NK-92 (cell line): ENCODE data around the gene HES1.
"Not testable (repeated sequence)": the region's sequence is repeated elsewhere in the genome, so short reads cannot be mapped to it uniquely, and the experiment has no call there.

Experiments
- DNase-seq: peaks from one replicate; lab custom pipeline; 2025; ENCODE audit not compliant: unreplicated experiment; lab: John Stamatoyannopoulos, UW

HES1 gene

DNA sequence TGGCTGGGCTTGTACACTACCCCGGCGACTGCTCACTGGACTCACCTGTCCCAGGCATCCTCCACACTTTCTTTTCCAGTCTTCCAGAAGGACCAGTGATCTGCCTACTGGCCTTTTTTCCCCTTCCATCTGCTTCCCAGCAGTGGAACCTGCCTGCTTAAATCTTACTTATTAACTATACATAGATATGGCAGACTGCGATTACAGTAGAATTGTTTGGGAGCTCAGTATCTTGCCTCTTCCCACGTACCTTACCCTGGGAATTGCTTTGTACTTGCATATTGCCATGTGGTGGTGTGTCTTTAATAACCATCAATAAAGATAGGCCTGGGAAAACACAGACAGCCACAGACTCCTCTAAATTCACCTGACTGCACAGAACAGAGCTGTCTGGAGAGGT is 11.8 kb upstream of the HES1 start:
- no peak for DNase-seq

DNA sequence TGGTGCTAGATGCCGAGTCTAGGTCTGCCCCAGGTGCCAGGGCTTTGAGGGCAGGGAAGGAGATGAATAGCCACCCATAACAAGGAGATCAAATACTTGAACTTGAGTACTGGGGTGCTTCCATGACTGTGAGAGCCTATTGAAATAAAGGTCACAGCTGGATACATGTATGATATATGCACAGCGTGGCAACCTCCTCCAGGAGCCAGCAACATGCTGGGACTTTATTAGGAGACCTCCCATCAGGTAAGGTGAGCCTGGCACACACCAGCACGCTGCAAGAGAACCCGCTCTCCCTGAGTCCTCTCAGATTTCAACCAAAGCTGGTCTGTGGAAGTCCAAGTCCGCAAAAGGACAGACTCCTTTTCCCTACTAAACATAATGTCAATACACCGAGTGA is 10.5 kb upstream of the HES1 start:
- no peak for DNase-seq

- no peak for DNase-seq
Observed at GRCh38 chr3:194126790-194127189, 9.2 kb upstream of the HES1 start.

- DNase-seq, result no peak
Observed at GRCh38 chr3:194128202-194128918, 7.6 kb upstream of the HES1 start.

DNA sequence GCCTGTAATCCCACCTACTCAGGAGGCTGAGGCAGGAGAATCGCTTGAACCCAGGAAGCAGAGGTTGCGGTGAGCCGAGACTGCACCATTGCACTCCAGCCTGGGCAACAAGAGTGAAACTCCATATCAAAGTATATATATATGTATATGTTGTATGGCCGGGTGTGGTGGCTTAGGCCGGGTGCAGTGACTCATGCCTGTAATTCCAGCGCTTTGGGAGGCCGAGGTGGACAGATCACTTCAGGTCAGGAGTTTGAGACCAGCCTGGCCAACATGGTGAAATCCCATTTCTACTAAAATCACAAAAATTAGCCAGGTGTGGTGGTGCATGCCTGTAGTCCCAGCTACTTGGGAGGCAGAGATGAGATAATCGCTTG is 7.0 kb upstream of the HES1 start:
- not testable (repeated sequence) for DNase-seq

- DNase-seq, result no peak
Observed at GRCh38 chr3:194129581-194130133, 6.3 kb upstream of the HES1 start.

DNA sequence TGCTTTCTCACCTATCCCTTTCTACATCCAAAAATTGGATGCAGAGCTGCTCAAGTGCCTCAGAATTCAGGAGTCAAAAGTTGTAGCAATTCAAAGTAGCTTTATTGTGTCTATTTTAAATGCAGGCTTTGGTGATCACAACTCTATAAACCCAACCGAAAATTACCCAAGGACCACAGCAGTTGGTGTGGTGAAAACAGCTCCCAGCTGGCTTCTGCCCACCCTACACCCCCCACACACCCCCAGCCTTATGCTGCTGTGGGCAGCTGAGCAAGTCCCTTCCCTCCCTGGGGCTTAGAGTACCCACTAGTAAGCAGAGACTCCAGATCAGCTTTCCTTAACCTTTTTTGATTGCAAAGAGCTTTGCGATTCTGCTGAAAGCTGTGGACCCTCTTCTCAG is 5.8 kb upstream of the HES1 start:
- no peak for DNase-seq

- DNase-seq, result no peak
Observed at GRCh38 chr3:194130807-194131589, 5.0 kb upstream of the HES1 start.

- DNase-seq, result no peak
Observed at GRCh38 chr3:194132465-194133286, 3.3 kb upstream of the HES1 start.

DNA sequence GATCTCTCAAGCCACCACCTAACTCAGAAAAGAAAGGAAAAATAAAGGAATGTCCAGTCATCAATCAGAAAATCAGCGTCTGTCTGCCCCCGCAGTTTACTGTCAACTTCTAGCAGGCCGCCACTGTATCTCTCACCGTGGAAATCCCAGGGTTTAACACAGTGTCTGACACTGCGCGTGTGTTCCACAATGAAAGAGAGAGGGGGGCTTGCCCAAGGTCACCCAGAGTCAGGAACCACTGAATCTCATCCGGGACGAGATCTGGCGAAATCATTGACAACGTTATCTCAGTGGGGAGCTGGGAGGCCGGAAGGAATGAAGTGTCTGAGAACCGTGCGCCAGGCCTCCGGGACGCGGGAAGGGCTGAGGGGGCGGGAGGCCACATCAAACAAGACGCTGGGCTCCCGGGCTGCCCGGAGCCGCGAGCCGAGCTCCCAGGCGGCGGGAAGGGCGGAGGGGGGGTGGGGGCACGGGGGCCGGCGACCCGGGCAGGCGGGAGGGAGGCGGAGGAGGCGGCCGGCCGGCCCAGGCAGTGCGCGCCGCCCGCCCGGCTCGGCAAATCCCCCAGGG is 2.2 kb upstream of the HES1 start:
- DNase-seq, result no peak

DNA sequence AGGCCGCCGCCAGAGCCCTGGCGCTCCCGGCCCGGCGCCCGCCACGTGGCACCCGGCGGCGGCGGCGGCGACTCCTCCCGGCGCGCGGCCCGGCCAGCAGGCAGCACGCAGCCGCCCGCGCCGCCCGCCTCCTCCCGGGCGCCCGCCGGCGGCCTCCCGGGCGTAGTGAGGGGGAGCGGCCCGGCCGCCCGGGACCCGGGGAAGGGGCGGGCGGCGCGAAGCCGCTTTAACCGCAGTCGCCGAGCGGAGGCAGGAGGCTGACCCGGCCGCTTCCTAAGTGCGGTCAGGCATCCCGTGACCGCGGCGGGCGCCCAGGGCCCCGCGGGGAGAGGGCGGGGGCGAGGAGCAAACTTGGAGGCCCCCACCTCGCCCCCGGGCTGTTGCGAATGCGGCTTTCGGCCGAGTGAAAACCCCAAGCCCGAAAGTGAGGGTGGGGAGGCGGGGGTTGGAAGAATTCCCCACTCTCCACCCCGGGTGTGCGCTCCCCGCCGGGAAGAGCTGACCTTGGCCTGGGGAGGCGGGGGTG is 1.7 kb upstream of the HES1 start:
- DNase-seq, result no peak

DNA sequence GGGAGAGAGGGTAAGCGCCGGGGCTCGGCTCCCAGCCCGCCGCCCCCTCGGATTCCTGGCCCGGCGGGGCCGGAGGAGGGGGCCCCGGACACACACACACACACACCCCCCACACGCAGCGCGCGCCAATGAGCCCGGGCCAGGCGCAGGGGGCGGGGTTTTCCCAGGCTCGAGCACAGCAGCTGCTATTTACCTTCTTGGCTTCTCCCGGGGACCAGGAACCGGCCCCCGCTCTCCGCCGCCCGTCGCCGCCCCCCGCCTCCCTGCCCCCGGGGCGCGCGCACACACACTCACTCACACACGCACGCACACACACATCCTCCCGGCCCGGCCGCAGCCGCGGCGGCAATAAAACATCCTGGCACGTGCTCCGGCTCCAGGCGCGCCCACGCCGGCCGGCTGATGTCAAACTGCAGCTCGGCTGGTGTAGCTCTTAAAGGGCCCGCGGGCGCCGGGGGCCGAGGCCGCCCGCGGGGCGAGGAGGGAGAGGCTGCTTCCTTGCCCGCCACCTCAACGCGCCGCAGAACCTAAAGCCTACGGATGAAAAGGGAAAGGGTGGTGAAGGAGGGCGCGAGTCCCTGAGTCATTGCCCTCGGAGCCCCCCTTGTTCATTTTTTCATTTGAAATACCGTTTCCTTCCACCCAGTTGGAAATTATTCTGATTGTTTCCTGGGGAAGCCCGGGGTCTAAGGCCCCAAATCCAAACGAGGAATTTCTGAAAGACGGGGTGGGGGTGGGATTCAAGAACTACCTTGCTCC is 1.0 kb upstream of the HES1 start:
- DNase-seq, result no peak

- no peak for DNase-seq
Observed at GRCh38 chr3:194135516-194135805, 487 bp upstream of the HES1 start.

DNA sequence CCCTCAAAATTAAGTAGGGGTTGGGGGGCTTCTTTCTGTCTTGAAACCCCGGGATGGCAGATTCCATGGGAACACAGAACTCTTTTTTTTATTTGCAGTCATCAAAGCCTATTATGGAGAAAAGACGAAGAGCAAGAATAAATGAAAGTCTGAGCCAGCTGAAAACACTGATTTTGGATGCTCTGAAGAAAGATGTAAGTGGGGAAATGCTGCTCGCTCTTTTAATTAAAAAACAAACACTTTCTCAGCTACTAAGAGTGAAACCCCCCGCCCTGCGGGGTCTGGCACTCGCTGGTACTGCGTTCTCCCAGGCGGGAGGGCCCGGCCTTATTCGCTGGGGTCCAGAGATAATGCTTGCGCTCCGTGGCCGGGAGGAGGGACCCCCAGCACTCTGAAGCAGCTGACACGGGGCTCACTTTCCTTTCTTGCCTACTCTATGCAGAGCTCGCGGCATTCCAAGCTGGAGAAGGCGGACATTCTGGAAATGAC is 615 bp downstream of the HES1 start:
- DNase-seq, result no peak

GRCh38 chr3:194137008-194137505 is 1.1 kb downstream of the HES1 start:
- no peak for DNase-seq

DNA sequence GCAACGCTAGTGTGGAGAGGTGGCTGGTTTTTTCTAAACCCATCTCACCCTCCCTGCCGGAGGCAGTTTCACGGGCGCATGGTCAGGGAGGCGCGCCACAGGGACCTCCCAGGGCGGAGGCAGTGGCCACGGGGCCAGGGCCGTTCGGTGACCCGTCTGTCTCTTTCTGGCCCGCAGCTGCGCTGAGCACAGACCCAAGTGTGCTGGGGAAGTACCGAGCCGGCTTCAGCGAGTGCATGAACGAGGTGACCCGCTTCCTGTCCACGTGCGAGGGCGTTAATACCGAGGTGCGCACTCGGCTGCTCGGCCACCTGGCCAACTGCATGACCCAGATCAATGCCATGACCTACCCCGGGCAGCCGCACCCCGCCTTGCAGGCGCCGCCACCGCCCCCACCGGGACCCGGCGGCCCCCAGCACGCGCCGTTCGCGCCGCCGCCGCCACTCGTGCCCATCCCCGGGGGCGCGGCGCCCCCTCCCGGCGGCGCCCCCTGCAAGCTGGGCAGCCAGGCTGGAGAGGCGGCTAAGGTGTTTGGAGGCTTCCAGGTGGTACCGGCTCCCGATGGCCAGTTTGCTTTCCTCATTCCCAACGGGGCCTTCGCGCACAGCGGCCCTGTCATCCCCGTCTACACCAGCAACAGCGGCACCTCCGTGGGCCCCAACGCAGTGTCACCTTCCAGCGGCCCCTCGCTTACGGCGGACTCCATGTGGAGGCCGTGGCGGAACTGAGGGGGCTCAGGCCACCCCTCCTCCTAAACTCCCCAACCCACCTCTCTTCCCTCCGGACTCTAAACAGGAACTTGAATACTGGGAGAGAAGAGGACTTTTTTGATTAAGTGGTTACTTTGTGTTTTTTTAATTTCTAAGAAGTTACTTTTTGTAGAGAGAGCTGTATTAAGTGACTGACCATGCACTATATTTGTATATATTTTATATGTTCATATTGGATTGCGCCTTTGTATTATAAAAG is 1.8 kb downstream of the HES1 start:
- no peak for DNase-seq

DNA sequence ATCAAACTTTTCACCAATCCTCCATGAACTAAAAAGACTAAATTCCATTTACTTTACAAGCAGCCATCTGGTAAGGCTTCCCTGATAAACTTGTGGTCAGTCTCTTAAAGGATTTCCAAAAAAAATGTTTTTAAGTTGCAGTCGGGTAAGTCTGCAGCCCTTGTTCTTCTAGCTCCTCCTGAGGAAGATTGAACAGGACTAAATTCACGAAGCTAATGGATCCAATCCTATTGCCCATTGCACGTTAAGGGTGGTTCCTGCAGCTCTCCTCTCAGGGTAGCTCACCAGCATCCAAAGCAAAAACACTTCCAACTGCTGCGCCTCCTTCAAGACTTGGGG is 2.8 kb downstream of the HES1 start:
- no peak for DNase-seq

DNA sequence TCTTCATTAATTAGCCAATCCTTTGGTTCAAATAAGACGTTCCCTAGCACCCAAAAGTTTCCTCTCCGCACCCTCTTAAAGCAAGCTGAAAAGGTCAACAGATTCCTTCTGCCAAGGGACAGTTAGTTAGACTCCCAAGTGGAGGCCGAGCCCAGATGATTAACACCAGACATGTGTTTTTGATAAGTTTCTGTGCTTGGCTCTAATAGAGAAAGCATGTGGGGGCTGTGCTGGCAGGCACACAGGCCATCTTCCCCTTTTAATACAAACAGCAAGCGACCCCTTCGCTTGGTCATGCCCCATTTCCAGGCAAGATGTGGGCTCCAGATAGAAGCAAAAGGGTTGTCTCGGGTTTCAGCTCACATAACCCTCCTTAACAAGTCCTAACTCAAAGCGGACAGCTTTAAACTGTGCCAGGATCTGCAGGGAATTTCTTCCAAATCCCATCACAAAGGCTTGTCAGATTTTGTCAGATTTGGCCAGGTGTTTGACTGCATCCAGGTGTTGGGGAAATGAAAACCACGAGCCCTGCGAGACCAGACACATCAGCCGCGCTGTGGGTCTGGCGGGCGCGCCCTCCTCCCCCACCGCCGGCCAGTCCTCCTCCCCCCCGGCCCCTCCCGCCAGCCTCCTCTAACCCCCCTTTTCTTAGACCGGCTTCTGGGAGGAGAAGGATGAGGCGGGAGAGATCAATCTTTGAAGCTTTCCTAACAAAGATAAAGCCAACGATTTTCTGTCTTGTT is 3.3 kb downstream of the HES1 start:
- no peak for DNase-seq
